ENCODE measurements around the gene POLR1D.

The POLR1D gene

GRCh38 chr13:27641711-27642502 lies 20.2 kb downstream of the POLR1D start:
- no peak overlapping the region for H3K4me3 Mint-ChIP-seq
- peaks cover 45% of the 10 kb centered on the region for H3K36me3 Mint-ChIP-seq (ENCODE audit: low read depth)
- peaks cover 40% of the 10 kb centered on the region for H3K4me1 Mint-ChIP-seq (ENCODE audit: low read depth)
- H3K27ac Mint-ChIP-seq: no peak overlapping the region
- no peaks in the 10 kb centered on the region for H3K27me3 Mint-ChIP-seq
- peaks cover 4% of the 10 kb centered on the region for H3K9me3 Mint-ChIP-seq

DNA sequence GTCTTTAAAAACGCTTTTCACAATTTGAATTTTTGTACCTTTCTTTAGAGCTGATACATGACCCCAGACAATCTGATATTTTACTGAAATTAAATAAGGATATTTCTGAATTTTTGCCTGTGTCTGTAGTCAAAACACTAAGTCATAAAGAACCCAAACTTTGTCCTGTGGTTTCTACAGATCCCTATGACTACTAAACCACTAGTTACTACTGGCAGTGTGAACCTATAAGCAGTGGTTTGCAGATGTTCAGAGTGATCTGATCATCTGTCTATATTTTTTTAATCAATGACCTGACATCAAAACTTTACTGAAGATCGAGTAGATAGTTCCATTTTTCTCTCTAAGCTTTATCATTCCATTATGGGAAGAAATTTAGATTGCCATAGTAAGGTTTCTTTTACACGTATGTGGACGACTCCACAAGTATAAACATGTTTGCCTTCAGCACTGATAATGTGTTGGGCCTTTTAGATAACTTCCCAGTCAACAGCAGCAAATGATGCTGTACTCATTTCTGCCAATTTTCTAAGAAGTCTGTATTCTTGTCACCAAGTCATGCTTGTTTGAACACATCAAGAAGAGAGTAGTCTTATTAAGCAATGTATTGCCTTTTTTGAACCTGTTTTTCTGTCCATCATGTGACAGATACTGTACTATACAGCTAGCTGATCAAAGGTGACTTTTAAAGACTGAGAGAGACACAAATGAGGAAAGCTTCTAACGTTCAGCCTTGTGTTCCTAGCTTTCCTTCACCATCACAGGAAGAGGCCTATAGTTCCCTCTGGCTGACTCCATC lies 21.8 kb downstream of the POLR1D start:
- H3K36me3 Mint-ChIP-seq (ENCODE audit: low read depth): peaks cover 43% of the 10 kb centered on the region
- H3K27ac Mint-ChIP-seq: no peak overlapping the region

GRCh38 chr13:27644302-27644701 lies 22.6 kb downstream of the POLR1D start:
- Mint-ChIP-seq H3K27me3 (no peaks in the 10 kb centered on the region), H3K4me1 (ENCODE audit: low read depth) (peaks cover 23% of the 10 kb centered on the region), H3K36me3 (ENCODE audit: low read depth) (peaks cover 51% of the 10 kb centered on the region), H3K27ac (no peak overlapping the region), H3K9me3 (peaks cover 4% of the 10 kb centered on the region), H3K4me3 (no peak overlapping the region)

More for the DNA sequence above, 21.8 kb downstream of the POLR1D start:
- H3K27me3 Mint-ChIP-seq: no peaks in the 10 kb centered on the region
- no peak overlapping the region for H3K4me3 Mint-ChIP-seq
- H3K4me1 Mint-ChIP-seq (ENCODE audit: low read depth): peaks cover 31% of the 10 kb centered on the region
- H3K9me3 Mint-ChIP-seq: peaks cover 4% of the 10 kb centered on the region

GRCh38 chr13:27650312-27650711 lies 28.6 kb downstream of the POLR1D start:
- Mint-ChIP-seq H3K4me3 (no peak overlapping the region), H3K9me3 (peaks cover 13% of the 10 kb centered on the region), H3K27me3 (no peaks in the 10 kb centered on the region), H3K36me3 (ENCODE audit: low read depth) (peaks cover 70% of the 10 kb centered on the region), H3K4me1 (ENCODE audit: low read depth) (no peaks in the 10 kb centered on the region), H3K27ac (no peak overlapping the region)

DNA sequence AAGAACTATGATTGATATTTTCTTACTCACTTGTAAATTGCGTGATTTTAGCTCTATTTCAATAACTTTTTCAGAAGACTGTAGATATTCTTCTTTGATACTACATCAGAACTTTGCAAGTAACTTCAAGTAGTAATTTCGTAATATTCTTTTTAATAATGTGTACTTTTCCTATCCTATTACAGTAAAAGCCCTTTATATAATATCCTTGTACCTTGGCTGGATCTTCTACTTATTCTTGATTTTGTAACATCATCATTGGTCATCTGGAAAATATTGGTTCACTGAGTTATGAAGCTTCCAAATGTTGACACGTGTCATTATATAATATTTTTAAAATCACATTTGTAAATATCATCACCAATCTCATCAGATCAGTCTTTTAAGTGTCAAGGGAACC lies 32.4 kb downstream of the POLR1D start:
- Mint-ChIP-seq H3K4me3 (no peak overlapping the region), H3K4me1 (ENCODE audit: low read depth) (no peaks in the 10 kb centered on the region), H3K9me3 (peaks cover 10% of the 10 kb centered on the region), H3K27ac (no peak overlapping the region), H3K36me3 (ENCODE audit: low read depth) (peaks cover 48% of the 10 kb centered on the region), H3K27me3 (no peaks in the 10 kb centered on the region)

GRCh38 chr13:27654816-27655215 lies 33.1 kb downstream of the POLR1D start:
- Mint-ChIP-seq H3K9me3 (peaks cover 6% of the 10 kb centered on the region), H3K4me3 (no peak overlapping the region), H3K36me3 (ENCODE audit: low read depth) (peaks cover 40% of the 10 kb centered on the region), H3K27me3 (no peaks in the 10 kb centered on the region), H3K27ac (no peak overlapping the region), H3K4me1 (ENCODE audit: low read depth) (no peaks in the 10 kb centered on the region)

- Mint-ChIP-seq H3K27ac (no peak overlapping the region), H3K4me1 (ENCODE audit: low read depth) (no peaks in the 10 kb centered on the region)
Observed at GRCh38 chr13:27657724-27658123, 36.0 kb downstream of the POLR1D start.

GRCh38 chr13:27658546-27658945 lies 36.9 kb downstream of the POLR1D start:
- Mint-ChIP-seq H3K9me3 (no peaks in the 10 kb centered on the region), H3K4me1 (ENCODE audit: low read depth) (no peaks in the 10 kb centered on the region), H3K4me3 (no peak overlapping the region), H3K27me3 (no peaks in the 10 kb centered on the region), H3K36me3 (ENCODE audit: low read depth) (peaks cover 24% of the 10 kb centered on the region), H3K27ac (no peak overlapping the region)

More at GRCh38 chr13:27657724-27658123, 36.0 kb downstream of the POLR1D start:
- peaks cover 29% of the 10 kb centered on the region for H3K36me3 Mint-ChIP-seq (ENCODE audit: low read depth)
- no peaks in the 10 kb centered on the region for H3K27me3 Mint-ChIP-seq
- no peaks in the 10 kb centered on the region for H3K9me3 Mint-ChIP-seq
- no peak overlapping the region for H3K4me3 Mint-ChIP-seq

GRCh38 chr13:27659145-27659865 lies 37.6 kb downstream of the POLR1D start:
- Mint-ChIP-seq H3K36me3 (ENCODE audit: low read depth) (peaks cover 20% of the 10 kb centered on the region), H3K27ac (no peak overlapping the region), H3K4me1 (ENCODE audit: low read depth) (no peaks in the 10 kb centered on the region), H3K9me3 (no peaks in the 10 kb centered on the region), H3K27me3 (no peaks in the 10 kb centered on the region), H3K4me3 (no peak overlapping the region)

GRCh38 chr13:27660511-27660910 lies 38.8 kb downstream of the POLR1D start:
- Mint-ChIP-seq H3K27me3 (no peaks in the 10 kb centered on the region), H3K4me1 (ENCODE audit: low read depth) (no peaks in the 10 kb centered on the region), H3K36me3 (ENCODE audit: low read depth) (peaks cover 20% of the 10 kb centered on the region), H3K9me3 (no peaks in the 10 kb centered on the region), H3K4me3 (no peak overlapping the region), H3K27ac (no peak overlapping the region)

DNA sequence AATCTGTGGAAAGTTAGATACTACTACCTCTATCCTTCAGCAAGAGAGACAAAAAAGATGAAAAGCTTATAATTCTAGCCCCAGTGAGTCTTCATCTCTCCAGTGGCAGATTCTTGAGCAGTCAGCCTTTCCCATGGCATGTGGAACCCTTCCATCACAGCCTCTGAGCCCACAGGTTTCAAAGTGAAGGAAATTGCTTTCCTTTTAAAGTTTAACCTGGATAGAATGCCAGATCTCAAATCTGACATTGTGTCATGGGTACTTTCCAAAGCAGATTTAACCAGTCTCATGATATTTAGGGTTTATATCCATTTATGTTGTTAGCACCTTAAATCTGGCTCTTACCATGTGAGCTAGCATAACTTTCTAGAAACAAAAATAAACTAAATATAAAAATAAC lies 39.3 kb downstream of the POLR1D start:
- no peaks in the 10 kb centered on the region for H3K9me3 Mint-ChIP-seq
- H3K36me3 Mint-ChIP-seq (ENCODE audit: low read depth): peaks cover 20% of the 10 kb centered on the region
- H3K4me1 Mint-ChIP-seq (ENCODE audit: low read depth): no peaks in the 10 kb centered on the region
- no peaks in the 10 kb centered on the region for H3K27me3 Mint-ChIP-seq
- no peak overlapping the region for H3K27ac Mint-ChIP-seq
- H3K4me3 Mint-ChIP-seq: no peak overlapping the region

GRCh38 chr13:27662738-27663470 lies 41.2 kb downstream of the POLR1D start:
- H3K4me3 Mint-ChIP-seq: no peak overlapping the region
- no peaks in the 10 kb centered on the region for H3K27me3 Mint-ChIP-seq
- H3K27ac Mint-ChIP-seq: no peak overlapping the region
- peaks cover 21% of the 10 kb centered on the region for H3K36me3 Mint-ChIP-seq (ENCODE audit: low read depth)
- no peaks in the 10 kb centered on the region for H3K4me1 Mint-ChIP-seq (ENCODE audit: low read depth)
- no peaks in the 10 kb centered on the region for H3K9me3 Mint-ChIP-seq

DNA sequence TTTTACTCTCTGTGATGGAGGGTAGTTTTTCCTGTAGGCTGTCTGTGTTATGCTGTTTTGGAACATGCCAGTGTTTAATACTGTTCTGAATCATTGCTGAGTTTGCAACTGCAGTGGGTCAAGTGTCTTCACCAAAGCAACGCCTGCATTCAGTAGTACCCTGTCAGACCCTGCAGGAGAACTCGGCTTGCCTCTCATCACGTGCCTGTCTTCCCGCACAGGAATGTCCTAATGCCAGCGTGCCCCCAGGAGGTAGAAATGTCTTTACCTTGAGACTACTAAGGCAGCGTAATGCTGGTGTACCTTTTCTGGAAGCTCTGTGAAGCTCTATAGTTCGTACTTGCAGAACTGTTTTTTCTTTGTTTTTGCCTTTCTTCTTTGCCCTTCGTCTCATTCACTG lies 42.3 kb downstream of the POLR1D start:
- H3K27ac Mint-ChIP-seq: no peak overlapping the region
- no peak overlapping the region for H3K4me3 Mint-ChIP-seq
- no peaks in the 10 kb centered on the region for H3K27me3 Mint-ChIP-seq
- no peaks in the 10 kb centered on the region for H3K9me3 Mint-ChIP-seq
- H3K36me3 Mint-ChIP-seq (ENCODE audit: low read depth): peaks cover 21% of the 10 kb centered on the region
- H3K4me1 Mint-ChIP-seq (ENCODE audit: low read depth): no peaks in the 10 kb centered on the region

DNA sequence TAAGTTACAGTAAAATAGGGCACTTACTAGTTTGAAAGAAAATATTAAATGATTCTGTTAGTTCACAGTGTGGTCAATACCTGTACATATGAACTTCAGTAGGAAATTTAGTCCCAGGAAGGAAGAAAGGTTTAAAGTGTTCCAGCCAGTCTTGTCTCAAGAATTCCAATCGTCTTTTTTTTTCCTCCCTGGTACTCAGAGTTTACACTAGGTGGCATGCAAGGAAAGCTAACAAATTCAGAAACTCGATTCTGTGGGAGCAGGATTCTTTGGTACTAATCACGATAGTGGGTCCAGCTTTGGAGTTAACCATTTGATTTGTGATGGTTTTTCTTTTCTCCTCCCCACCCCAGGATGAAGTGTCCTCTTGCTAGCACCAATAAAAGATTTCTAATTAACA lies 43.6 kb downstream of the POLR1D start:
- Mint-ChIP-seq H3K4me3 (no peak overlapping the region), H3K36me3 (ENCODE audit: low read depth) (peaks cover 17% of the 10 kb centered on the region), H3K9me3 (no peaks in the 10 kb centered on the region), H3K27ac (no peak overlapping the region), H3K4me1 (ENCODE audit: low read depth) (no peaks in the 10 kb centered on the region), H3K27me3 (no peaks in the 10 kb centered on the region)

Data from stimulated activated naive CD8-positive, alpha-beta T cell treated with anti-CD3 and anti-CD28 coated beads, Interleukin-15, Interleukin-2, amounts not matched to agents 100 ng/mL and 50 ng/mL, for 24 hours (primary cell).